ENCODE results near the gene VSNL1. TPM values are rescaled to one million over a fixed set of nuclear protein-coding genes. Genes with fewer than 3 reads are reported as not detected.
A peak's percentile ranks its signal among the peaks of the same experiment; 100 is the strongest.

VSNL1 gene
- total RNA-seq, 1 donor, result 0.36 TPM

DNA sequence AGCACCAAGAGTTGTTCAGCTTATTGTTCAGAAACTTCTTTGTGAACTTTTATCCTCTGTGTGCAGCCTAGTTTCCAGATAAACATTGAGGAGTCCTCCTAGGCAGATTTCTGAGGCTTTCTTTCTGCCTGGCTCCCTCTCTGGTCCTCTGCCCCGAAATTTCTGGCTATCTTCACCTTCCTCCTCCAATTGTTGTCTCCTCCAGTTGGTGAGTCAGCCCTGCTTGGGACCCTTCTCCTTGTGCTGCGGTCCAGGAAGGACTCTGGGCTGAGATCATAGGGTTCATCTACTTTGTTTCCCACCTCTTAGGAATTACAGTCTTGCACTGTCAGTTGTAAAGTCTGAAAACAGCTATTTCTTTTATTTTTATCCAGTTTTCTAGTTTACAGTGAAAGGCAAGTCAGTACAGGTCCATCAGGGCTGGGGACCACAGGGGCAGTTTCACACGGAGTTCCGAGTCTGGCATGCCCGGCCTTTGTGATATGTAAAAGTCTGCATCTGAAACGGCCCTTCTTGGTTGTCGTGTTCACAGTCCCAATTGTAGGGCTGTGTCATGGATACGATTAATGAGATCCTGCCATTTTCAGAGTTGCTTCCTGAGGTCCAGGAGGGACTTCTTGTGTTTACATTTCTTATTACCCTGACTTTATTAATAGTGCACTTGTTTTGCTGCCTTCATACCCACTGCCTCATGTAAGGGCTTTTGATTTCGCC lies 112.3 kb downstream of the VSNL1 start:
- DNase-seq (ENCODE audit: insufficient read length, low spot score, missing footprints), result no peak
- TF ChIP-seq, protein P1, sequence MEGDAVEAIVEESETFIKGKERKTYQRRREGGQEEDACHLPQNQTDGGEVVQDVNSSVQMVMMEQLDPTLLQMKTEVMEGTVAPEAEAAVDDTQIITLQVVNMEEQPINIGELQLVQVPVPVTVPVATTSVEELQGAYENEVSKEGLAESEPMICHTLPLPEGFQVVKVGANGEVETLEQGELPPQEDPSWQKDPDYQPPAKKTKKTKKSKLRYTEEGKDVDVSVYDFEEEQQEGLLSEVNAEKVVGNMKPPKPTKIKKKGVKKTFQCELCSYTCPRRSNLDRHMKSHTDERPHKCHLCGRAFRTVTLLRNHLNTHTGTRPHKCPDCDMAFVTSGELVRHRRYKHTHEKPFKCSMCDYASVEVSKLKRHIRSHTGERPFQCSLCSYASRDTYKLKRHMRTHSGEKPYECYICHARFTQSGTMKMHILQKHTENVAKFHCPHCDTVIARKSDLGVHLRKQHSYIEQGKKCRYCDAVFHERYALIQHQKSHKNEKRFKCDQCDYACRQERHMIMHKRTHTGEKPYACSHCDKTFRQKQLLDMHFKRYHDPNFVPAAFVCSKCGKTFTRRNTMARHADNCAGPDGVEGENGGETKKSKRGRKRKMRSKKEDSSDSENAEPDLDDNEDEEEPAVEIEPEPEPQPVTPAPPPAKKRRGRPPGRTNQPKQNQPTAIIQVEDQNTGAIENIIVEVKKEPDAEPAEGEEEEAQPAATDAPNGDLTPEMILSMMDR (IDR thresholded peaks at IDR 0.05; ENCODE audit: extremely low read depth, low read depth, low read length), result no peak

DNA sequence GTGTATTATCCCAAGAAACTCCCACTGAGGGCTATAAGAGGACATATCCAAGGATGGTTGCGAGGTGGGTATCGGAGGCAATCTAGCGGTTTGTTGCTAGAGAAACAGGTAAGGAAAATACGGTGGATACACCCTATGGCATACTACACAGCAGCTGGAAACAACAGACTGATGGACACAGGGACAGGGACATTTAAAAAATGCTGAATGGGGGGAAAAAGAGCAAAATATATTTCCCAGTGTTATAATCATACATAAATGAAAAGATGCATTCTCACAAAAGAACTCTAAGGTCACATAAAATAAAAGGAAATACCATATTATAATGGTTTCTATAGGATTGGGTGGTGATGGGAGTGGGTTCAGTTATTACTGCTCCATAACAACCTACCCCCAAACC lies 117.3 kb downstream of the VSNL1 start:
- Histone ChIP-seq H3K27ac (ENCODE audit: low read depth, low read length) (peak overlapping the region; percentile 65), H3K4me3 (ENCODE audit: insufficient read depth, low read length) (no peak overlapping the region), H3K4me1 (ENCODE audit: insufficient read depth, low read length) (peaks cover 4% of the 10 kb centered on the region), H3K27me3 (ENCODE audit: insufficient read depth, low read length) (no peaks in the 10 kb centered on the region), H3K36me3 (ENCODE audit: insufficient read depth, low read length) (no peaks in the 10 kb centered on the region), H3K79me2 (ENCODE audit: insufficient read depth, low read length) (no peaks in the 10 kb centered on the region), H3K9me3 (ENCODE audit: low read depth, low read length) (no peaks in the 10 kb centered on the region), H3K4me2 (ENCODE audit: insufficient read depth, low read length) (no peak overlapping the region), H2AFZ (ENCODE audit: low read length) (no peak overlapping the region), H4K20me1 (ENCODE audit: insufficient read depth, low read length) (no peaks in the 10 kb centered on the region)
- TF ChIP-seq, protein P1 (IDR thresholded peaks at IDR 0.05; ENCODE audit: extremely low read depth, low read depth, low read length), result no peak
- DNase-seq (ENCODE audit: insufficient read length, low spot score, missing footprints), result no peak

More for the DNA sequence above, 112.3 kb downstream of the VSNL1 start:
- no peak overlapping the region for H2AFZ ChIP-seq (ENCODE audit: low read length)
- H3K4me2 ChIP-seq (ENCODE audit: insufficient read depth, low read length), result no peak overlapping the region
- H4K20me1 ChIP-seq (ENCODE audit: insufficient read depth, low read length), result no peaks in the 10 kb centered on the region
- H3K4me1 ChIP-seq (ENCODE audit: insufficient read depth, low read length), result no peaks in the 10 kb centered on the region
- H3K79me2 ChIP-seq (ENCODE audit: insufficient read depth, low read length), result no peaks in the 10 kb centered on the region
- no peaks in the 10 kb centered on the region for H3K27me3 ChIP-seq (ENCODE audit: insufficient read depth, low read length)
- H3K27ac ChIP-seq (ENCODE audit: low read depth, low read length), result no peak overlapping the region
- H3K36me3 ChIP-seq (ENCODE audit: insufficient read depth, low read length), result no peaks in the 10 kb centered on the region
- H3K9me3 ChIP-seq (ENCODE audit: low read depth, low read length), result no peaks in the 10 kb centered on the region
- no peak overlapping the region for H3K4me3 ChIP-seq (ENCODE audit: insufficient read depth, low read length)

DNA sequence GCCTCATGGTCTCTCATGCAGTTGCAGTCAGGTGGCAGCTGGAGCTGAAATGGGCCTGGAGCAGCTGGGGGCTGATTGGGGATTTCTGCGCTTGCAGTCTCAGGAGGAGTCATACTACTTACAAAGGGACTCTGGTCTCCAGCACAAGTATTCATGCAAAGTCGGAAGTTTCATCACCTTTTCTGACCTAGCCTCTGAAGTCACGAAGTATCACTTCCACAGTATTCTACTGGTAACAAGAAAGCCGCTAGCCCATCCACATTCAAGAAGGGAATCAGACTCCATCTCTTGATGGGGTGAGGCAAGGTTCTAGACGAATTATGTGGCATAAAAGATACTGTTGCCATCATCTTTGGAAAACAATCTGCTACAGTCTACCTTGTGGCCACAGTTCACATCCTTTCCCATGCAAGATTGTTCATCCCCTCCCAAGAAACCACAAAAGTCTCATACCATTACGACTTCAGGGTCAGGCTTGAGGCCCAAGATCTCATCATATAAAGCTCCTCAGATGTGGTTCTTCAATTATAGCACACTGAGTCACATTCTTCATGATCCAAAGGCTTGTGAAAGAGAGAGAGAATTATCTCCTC lies 117.9 kb downstream of the VSNL1 start:
- TF ChIP-seq, protein P1 (IDR thresholded peaks at IDR 0.05; ENCODE audit: extremely low read depth, low read depth, low read length), result no peak
- Histone ChIP-seq H3K4me2 (ENCODE audit: insufficient read depth, low read length) (no peak overlapping the region), H3K27ac (ENCODE audit: low read depth, low read length) (peak overlapping the region; percentile 65)

GRCh38 chr2:17660219-17660618 lies 119.7 kb downstream of the VSNL1 start:
- Histone ChIP-seq H4K20me1 (ENCODE audit: insufficient read depth, low read length) (no peaks in the 10 kb centered on the region), H3K4me2 (ENCODE audit: insufficient read depth, low read length) (no peak overlapping the region), H3K9me3 (ENCODE audit: low read depth, low read length) (no peaks in the 10 kb centered on the region), H3K36me3 (ENCODE audit: insufficient read depth, low read length) (peaks cover 6% of the 10 kb centered on the region), H3K4me1 (ENCODE audit: insufficient read depth, low read length) (peaks cover 4% of the 10 kb centered on the region), H3K27ac (ENCODE audit: low read depth, low read length) (no peak overlapping the region), H2AFZ (ENCODE audit: low read length) (no peak overlapping the region), H3K27me3 (ENCODE audit: insufficient read depth, low read length) (no peaks in the 10 kb centered on the region), H3K4me3 (ENCODE audit: insufficient read depth, low read length) (no peak overlapping the region), H3K79me2 (ENCODE audit: insufficient read depth, low read length) (no peaks in the 10 kb centered on the region)
- TF ChIP-seq, protein P1 (IDR thresholded peaks at IDR 0.05; ENCODE audit: extremely low read depth, low read depth, low read length), result no peak
- no peak for DNase-seq (ENCODE audit: insufficient read length, low spot score, missing footprints)

More for the DNA sequence above, 117.9 kb downstream of the VSNL1 start:
- Histone ChIP-seq H3K36me3 (ENCODE audit: insufficient read depth, low read length) (no peaks in the 10 kb centered on the region), H3K4me1 (ENCODE audit: insufficient read depth, low read length) (peaks cover 4% of the 10 kb centered on the region), H3K79me2 (ENCODE audit: insufficient read depth, low read length) (no peaks in the 10 kb centered on the region), H2AFZ (ENCODE audit: low read length) (no peak overlapping the region), H3K27me3 (ENCODE audit: insufficient read depth, low read length) (no peaks in the 10 kb centered on the region), H3K4me3 (ENCODE audit: insufficient read depth, low read length) (no peak overlapping the region), H4K20me1 (ENCODE audit: insufficient read depth, low read length) (no peaks in the 10 kb centered on the region), H3K9me3 (ENCODE audit: low read depth, low read length) (no peaks in the 10 kb centered on the region)
- DNase-seq (ENCODE audit: insufficient read length, low spot score, missing footprints), result no peak

All from osteoblast (primary cell).